ENCODE data around the gene CNOT6. TPM values are rescaled to one million over a fixed set of nuclear protein-coding genes. Genes with fewer than 3 reads are reported as not detected.

The CNOT6 gene
- total RNA-seq, 1 donor from 2014 or later, result 5.2 TPM

DNA sequence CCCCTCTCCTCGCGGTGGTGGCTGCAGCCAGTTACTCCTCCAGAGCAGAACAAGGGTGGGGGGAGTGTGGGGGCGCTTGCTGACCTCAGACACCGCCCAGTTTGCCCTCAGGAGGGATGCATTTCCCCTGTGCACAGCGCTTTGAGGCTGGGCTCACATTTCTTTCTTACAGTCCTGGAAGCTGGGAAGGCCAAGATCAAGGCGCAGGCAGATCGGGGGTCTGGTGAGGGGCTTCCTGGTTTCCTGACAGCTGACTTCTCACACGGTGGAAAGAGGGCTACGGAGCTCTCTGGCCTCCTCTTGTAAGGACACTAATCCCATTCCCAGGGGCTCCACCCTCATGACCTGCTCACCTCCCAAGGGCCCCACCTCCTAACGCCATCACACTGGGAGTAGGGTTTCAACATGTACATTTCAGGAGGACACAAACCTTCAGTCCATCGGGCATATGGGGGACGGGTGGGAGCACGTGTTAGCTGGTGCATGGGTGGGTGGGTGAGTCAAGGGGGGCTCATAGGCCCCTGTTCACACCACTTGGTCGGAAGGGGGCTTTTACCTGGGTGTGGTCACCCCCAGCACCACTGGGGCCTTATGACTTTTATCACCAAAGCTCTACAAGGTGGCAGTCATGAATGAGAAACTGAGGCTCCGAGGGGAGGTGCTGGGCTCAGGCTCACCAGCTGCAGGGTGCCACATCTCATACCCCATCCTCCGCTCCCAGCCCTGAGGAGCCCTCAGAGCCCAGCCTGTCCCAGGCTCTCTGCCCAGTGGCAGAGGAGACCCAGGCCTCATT lies 104.8 kb downstream of the CNOT6 start:
- no peak for ATAC-seq
- peak; percentile 28 for DNase-seq (ENCODE audit: low spot score)

DNA sequence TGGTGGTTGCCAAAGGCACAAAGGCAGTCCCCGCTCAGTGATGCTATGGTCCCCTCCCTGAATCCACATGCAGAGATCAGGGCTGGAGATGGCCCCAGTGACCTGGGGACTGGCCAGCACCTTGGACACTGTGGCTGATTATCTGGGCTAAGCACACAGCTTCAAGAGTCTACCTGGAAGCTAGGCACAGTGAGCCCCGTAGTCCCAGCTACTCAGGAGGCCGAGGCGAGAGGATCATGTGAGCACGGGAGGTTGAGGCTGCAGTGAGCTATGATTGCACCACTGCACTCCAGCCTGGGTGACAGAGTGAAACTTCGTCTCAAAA lies 105.4 kb downstream of the CNOT6 start:
- DNase-seq (ENCODE audit: low spot score) (no peak), ATAC-seq (no peak)

DNA sequence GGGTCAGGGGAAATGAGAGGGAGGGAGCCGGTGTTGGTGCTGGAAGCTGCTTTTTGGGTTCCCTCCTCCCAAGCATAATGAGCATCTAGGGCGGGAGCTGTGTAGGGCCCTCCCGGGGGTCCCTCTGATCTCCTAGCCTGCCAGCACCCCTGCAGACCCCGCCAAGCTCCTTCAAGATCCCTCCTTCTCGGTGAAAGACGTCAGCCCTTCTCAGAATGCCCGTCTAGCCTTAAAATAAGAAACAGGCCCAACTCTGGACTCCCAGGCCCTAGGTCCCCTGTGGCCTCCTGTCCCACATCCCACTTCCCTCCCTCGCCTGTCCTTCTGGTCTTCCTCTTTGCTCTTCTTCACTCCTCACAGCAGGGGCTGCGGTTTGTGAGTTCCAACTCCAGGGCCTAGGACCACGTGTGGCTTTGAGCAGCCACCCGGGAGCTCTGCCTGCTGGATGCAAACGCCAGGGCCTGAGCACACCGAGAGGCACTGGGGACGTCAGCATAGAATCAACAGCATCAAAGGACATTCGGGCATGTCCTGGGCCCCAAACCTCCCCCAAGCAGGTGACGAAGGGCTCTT lies 105.9 kb downstream of the CNOT6 start:
- peak; percentile 35 for DNase-seq (ENCODE audit: low spot score)
- no peak for ATAC-seq

DNA sequence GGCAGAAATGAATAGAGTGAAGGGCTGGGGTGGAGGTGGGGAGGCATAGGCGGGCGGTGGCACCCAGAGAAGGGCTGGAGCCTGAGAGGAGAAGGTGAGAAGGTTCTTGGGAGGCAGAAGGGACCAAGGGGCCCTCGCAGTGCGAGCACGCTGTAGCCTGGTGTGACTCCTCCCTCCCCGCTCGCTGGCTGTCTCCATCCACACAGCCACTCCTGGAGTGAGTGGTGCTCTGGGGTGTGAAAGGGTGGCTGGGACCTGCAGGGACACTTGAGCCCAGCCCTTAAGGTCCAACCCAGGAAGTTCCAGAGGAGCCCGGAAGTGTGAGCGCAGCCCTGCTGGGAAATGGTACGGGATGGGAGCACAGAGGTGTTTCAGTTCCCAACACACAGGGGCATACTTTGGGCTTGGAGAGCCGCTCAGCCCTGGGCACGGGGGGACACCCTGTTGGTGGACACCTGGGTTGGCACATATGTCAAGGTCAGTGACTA lies 106.4 kb downstream of the CNOT6 start:
- ATAC-seq (no peak), DNase-seq (ENCODE audit: low spot score) (no peak)

DNA sequence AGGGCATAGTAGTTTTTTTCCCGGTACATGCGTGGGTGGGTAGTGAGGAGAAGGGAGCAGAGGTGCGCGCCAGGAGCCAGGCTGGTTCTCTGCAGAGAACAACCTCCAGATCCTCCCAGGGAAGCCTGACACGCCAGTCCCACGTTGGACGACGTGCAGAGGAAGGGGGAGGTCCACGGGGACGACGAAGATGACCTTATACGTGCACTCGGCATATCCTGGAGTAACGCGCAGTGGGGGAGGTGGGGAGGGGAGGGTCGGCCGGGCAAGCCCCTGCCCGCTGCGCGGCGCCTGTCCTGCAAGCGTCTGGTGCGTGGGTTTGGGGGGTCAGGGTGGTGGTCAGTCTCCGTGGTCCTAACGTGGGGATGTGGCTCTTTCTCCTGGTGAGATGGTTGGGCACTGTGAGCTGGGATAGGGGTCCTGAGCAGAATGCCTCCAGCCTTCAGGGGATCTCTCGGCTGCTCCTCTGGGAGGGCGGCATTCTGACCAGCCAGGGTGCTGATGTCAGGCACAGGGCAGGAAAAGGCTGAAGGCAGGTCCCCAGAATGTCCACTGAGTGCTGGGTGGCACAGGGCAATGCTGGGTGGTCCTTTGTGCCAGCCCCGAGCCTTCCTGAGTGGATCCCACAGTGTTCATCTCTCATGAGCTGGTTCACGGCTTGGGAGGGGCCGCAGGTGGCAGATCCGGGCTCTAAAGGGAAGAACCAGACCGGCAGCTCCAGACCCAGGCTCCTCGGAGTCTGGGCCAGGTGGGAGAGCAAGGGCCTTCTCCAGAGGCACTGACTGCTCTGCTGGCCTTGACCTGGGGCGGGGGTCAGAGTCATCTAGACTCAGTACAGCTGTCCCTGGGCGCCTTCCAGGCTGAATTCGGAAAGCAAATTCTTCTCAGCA lies 107.7 kb downstream of the CNOT6 start:
- no peak for ATAC-seq

DNA sequence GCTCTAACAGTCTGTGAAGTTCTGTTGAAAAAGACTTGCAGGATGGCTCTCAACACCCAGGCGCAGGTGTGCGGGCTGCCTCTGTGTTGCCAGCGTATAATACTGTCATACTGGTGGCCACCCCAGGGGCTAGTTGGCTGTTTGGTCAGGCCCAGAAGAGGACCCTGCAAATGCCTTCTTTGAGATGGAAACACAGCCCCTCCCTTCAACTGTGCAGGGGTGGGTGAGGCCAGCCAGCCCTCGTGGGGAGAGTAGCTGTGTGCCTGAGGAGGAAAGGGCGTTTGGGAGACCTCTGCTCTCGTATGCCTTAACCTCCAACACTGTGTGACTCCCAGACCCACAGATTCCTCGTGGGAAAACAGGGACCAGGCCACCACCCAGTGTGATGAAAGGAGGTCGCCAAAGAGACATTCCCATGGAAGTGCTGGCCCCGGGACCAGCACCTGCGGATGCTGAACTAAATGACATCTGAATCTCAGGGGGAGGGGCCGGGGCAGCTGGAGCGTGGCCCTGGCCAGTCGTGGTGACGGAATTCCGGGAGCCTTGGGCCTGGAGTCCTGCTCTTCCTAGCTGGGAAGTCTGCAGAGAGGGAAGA lies 108.4 kb downstream of the CNOT6 start:
- no peak for ATAC-seq
- DNase-seq (ENCODE audit: low spot score), result no peak

More for the DNA sequence above, 107.7 kb downstream of the CNOT6 start:
- no peak for DNase-seq (ENCODE audit: low spot score)

DNA sequence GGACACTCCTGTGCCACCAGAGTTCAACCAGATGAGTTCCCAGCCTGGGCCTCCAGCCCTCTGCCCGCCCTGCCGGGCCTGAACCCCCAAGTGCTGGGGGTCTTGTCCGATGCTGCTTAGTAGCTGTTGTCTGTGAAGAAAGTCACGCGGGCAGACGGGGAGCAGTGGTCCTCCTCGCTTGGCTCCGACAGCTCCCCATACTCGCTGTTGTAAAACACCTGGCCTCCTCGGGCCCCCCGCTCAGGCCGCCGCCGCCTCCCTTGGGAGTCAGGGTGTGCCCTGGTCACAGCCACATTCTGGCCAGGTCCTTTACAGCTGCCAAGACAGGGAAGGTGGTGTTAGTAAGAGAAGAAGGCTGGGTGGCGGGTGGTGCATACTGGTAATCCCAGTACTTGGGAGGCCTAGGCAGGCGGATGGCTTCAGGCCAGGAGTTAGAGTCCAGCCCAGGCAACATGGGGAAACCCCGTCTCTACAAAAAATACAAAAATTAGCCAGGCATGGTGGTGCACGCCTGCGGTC lies 109.0 kb downstream of the CNOT6 start:
- ATAC-seq (no peak), DNase-seq (ENCODE audit: low spot score) (no peak)

DNA sequence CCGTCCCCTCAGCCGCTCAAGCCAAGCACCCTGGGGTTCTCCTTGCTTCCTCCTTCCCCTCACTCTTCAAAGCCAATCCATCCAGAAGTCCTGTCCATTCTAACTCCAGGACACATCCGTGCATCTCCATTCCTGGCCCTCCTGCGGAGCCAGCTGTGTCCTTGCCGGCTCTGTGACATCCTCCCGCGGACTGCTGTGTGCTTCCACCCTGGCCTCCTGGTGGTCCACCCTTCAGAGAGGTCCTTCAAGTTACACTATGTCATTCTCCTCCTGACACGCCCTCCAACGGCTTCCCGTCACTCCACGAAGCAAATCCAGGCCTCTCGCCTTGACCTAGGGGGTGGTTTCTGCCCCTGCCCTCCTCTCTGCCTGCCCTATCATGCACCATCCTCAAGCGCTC lies 110.1 kb downstream of the CNOT6 start:
- DNase-seq (ENCODE audit: low spot score), result no peak
- no peak for ATAC-seq

DNA sequence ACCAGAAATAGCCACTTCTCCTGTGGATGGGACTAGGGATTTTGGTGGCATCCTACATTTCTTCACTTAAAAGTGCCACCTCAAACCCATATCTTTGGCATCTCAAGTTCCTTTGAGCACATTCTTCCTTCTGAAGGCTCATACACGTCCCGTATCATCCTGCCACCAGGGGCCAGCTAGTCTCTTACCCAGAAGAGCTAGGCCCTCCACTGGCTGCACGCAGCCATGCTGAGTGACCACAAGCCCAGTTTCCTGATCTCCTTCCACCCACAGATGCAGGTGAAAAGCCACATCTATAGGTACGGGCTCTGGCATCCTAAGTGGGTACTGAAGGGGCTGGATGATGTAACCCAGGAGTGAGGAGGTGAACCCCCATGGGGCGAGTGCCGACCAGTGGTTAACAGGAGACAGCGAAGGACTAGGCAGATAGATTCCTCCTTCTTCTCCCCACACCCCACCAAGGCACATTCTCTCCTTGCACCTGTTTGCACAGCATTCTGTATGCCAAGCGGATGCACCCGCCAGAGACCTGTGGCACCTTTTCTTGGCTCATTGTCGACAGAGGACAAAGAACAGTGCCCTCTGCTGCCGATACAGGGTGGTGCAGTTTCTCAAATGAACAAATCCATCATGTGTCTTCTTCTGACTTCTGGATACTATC lies 111.5 kb downstream of the CNOT6 start:
- ATAC-seq (peak; percentile 86), DNase-seq (ENCODE audit: low spot score) (no peak)

DNA sequence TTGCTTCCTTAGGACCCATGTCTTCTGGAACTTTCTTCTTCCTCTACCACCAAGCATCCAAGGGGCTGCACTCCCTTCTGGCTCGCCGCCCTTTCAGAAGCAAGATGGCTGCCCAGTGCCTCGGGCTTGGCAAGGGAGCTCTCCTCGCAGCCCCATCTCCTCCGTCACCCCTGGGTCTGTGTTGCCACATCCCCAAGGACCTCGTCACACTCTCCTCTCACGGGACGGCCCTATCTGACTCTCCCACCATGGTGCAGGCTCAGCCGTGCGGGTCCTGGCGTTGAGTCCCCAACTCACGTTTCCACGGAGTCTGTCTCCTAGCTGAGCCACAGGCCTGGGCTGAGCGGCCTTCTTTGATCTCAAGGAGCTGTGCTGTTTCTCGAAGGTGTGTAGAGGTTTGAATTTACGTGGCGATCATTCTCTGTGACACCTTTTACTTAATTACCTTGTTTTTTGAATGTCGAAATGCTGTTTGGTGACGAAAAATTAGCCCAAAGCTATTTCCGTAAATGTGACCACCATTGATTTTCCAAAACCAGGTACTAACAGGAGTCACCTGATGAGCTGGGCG lies 112.1 kb downstream of the CNOT6 start:
- DNase-seq (ENCODE audit: low spot score) (no peak), ATAC-seq (no peak)

DNA sequence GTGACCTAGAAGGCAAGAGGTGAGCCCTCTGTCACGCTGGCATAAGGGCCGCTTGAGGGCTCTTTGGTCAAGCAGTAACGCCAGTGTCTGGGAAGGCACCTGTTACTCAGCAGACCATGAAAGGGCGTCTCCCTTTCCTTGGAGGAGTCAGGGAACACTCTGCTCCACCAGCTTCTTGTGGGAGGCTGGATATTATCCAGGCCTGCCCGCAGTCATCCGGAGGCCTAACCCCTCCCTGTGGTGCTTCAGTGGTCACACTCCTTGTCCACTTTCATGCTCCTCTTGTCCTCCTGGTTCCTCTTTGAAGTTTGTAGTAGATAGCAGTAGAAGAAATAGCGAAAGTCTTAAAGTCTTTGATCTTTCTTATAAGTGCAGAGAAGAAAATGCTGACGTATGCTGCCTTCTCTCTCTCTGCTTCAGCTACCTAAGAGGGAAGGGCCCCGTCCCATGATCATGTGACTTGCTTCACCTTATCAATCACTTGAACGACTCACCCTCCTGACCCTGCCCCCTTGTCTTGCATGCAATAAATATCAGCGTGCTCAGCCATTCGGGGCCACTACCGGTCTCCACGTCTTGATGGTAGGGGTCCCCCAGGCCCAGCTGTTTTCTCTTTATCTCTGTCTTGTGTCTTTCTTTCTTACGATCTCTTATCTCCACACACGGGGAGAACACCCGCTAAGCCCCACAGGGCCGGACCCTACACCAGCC lies 113.8 kb downstream of the CNOT6 start:
- no peak for DNase-seq (ENCODE audit: low spot score)
- no peak for ATAC-seq

DNA sequence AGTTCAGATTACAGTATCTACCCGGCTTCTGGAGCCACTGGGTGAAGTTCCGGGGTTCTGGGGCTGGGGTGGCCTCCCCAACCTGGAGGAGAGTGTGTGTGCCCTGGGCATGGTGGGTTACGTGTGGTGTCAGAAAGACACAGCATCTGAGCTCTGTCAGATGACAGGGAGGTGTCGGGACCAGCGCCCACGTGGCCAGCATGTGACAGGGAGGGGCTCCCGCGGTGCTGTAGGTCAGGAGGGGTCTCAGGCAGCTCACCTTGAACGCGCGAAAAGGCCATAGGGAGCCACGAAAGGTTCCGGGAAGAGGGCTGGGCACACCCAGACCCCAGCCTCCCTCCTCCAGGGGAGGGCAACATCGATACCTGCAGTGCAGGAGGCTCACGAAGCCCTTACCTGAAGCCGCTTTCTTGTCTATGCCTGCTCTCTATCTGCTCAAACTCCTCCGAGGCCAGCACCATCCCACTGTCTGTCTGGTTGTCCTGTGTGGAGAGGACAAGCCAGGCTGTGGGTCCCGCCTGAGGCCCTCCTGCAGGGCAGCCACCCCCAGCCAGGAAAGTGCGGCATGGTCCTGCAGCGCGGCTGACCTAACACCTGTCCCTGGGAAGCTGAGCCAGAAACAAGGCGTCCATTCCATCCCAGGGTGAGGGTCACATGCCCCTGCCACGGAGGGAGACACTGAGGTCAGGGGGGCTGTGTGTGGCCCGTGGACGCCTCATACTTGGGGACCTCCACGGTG lies 114.6 kb downstream of the CNOT6 start:
- DNase-seq (ENCODE audit: low spot score) (no peak), ATAC-seq (no peak)

DNA sequence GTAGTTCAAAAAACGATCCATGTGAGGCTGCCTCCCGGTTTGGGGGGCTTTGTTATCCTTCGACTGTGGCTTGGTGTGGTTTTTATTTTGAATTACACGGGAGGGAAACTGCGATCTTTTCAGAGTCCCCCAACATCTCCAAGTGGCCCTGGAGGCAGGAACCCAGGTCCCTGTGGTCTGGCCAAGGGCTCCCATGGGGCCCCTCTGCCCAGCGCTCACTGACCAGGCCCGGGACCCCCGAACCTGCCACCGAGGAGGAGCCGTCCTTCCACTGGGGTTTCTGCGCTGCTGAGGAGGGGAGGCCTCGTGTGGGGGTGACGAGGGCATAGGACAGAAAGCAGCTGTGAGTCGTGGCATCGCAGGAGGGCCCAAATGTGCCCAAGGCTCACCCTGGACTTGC lies 115.2 kb downstream of the CNOT6 start:
- no peak for DNase-seq (ENCODE audit: low spot score)
- ATAC-seq, result no peak

DNA sequence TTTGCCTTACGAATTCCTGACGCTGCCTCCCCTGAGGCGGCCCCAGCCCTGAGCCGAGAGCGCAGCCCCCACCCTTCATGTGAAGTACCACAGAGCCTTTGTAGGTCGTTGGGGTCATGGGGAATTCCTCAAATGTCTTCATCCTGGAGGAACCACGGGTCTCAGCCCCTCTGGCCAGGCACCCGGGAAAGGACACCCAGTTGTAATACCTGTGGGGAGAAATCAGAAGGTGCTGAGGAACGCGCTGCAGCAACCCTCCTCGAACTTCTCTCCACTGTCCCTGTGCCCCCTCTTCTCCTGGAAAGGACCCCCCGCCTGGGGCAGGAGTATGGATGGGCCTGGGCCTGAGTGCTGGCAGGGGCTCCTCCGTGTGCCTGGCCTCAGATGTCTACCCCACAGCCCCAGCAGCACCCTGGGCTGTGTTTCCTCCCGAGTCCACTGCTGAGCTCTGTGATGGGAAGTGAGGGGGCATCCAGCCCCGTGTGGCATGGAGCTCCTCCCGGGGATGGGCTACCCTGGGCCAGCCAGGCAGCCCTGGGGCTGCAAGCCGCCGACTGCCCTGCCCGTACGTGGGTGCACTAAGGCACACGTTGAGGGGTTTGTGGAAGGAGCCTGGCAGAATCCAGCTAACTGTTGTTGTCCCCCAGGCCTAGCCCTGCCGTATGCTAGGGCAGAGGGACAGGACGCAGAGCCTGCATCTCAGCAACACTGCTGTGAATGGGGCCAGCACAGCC lies 115.8 kb downstream of the CNOT6 start:
- DNase-seq (ENCODE audit: low spot score) (no peak), ATAC-seq (no peak)

DNA sequence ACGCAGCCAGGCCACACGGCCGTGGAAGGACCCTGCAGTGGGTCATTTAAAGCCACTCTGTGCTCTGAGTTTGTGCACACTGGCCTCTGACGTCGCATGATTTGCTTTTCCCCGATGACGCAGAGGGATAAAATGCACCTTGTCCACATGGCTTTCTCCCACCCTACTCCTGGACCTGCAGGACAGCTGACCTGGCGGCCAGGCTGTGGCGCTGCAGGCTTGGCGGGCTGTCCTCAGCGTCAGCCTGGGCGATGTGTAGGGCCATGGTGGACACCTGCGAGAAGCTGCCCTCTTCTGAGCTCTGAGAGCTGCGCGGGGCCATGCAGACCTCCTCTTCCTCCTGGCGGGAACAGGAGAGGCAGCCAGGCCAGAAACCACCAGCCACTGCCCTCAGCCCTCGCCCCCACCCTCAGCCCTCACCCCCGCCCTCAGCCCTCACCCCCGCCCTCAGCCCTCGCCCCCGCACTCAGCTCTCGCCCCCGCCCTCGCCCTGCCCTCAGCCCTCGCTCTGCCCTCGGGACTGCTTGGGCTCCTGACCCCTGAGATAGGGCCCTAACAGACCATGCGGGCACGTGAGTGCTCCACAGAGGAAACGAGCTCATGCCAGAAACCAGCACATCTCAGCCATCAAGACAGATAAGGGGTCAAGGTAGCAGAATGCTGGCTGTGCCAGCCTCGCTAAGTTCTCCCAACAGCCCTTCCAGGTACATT lies 117.1 kb downstream of the CNOT6 start:
- ATAC-seq, result peak; percentile 9

DNA sequence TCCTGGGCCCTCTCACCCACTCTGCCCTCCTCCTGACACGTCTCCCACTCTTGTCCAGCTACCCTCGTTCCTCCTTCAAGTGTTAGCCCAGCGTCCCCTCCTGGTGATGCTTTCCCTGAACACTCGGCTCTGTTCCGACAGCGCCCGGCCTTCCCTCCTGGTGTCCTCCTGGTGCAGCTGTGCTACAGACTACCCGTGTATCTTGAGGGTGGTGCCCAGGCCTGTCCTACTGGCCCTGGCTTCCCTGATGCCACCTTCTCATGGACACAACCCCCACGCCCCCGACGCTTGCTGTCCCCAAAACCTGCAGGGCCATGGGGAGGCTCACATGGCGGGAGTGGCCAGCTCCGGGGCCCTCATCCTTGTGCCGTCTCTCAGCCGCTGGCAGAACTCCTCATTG lies 118.5 kb downstream of the CNOT6 start:
- no peak for ATAC-seq
- no peak for DNase-seq (ENCODE audit: low spot score)

More for the DNA sequence above, 117.1 kb downstream of the CNOT6 start:
- no peak for DNase-seq (ENCODE audit: low spot score)

DNA sequence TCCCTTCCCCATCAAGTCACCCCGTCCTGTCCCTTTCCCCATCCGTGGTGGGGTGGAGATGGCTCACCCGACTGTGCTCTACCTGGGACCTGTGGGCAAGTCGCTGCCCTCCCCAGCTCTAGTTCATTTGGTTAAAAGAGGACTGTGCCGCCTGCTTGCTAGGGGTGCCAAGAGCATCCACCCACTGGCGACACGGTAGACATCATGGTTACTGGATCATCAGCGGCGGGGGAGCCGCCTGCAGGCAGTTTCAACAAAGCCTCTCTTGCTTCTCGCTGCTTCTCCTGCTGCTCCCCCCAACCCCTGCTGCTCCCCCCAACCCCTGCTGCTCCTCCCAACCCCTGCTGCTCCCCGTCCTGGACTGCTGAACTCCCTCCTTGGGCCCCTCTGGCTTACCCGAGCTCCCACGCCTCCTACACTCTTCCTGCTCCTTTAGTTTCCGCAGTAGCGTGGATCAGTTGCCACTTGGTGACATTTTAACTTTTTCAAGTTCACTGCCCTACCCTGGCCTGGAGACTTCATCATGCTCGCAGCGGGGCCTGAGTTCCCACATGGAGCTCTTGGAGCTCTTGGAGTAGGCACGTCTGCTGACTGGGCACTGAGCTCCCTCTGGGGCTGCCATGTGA lies 119.1 kb downstream of the CNOT6 start:
- ATAC-seq (no peak), DNase-seq (ENCODE audit: low spot score) (no peak)

Data from left lobe of liver (tissue), 2 donors.